H9 (cell line): Measurements from ENCODE around the gene RAI1. TPM values are rescaled to one million over a fixed set of nuclear protein-coding genes. Genes with fewer than 3 reads are reported as not detected.

Experiments used
- DNase-seq: peaks from one replicate; pipeline ENCODE4 v3.0.0-alpha.2; 2017
- H2AFZ ChIP-seq: one replicate; pipeline ENCODE4 v1.6.1; 2013; ENCODE audit warnings: mild to moderate bottlenecking, low read length, control low read depth, moderate library complexity
- H2AK5ac ChIP-seq: 2 replicates; pipeline ENCODE4 v1.6.1; 2013; ENCODE audit warnings: low read length, control low read depth, mixed read lengths; ENCODE audit not compliant: insufficient read length
- H2BK120ac ChIP-seq: one replicate; pipeline ENCODE4 v1.6.1; 2013; ENCODE audit warnings: low read depth, mild to moderate bottlenecking, low read length, control low read depth, inconsistent platforms; ENCODE audit not compliant: poor library complexity, severe bottlenecking
- H2BK12ac ChIP-seq: 2 replicates; pipeline ENCODE4 v1.6.1; 2013; ENCODE audit warnings: low read length, control low read depth, mixed read lengths, low read depth; ENCODE audit not compliant: insufficient read length
- H2BK15ac ChIP-seq: 2 replicates; pipeline ENCODE4 v1.6.1; 2013; ENCODE audit warnings: low read depth, low read length, control low read depth
- H2BK20ac ChIP-seq: one replicate; pipeline ENCODE4 v1.6.1; 2013; ENCODE audit warnings: low read depth, mild to moderate bottlenecking, low read length, control low read depth, inconsistent platforms; ENCODE audit not compliant: poor library complexity, severe bottlenecking
- H2BK5ac ChIP-seq: 2 replicates; pipeline ENCODE4 v1.6.1; 2013; ENCODE audit warnings: low read length, control low read depth, mixed read lengths; ENCODE audit not compliant: insufficient read length
- H3K14ac ChIP-seq: 2 replicates; pipeline ENCODE4 v1.6.1; 2013; ENCODE audit warnings: low read length, control low read depth; ENCODE audit not compliant: insufficient read depth
- H3K18ac ChIP-seq: 2 replicates; pipeline ENCODE4 v1.6.1; 2013; ENCODE audit warnings: low read depth, mild to moderate bottlenecking, mixed read lengths, low read length, control low read depth; ENCODE audit not compliant: insufficient read length
- H3K23ac ChIP-seq: 2 replicates; pipeline ENCODE4 v1.6.1; 2013; ENCODE audit warnings: low read length, control low read depth, mixed read lengths, low read depth; ENCODE audit not compliant: insufficient read length
- H3K23me2 ChIP-seq: 2 replicates; pipeline ENCODE4 v1.6.1; 2013; ENCODE audit warnings: low read depth, mild to moderate bottlenecking, mixed read lengths, low read length, control low read depth; ENCODE audit not compliant: insufficient read length, poor library complexity, severe bottlenecking
- H3K27ac ChIP-seq: 2 replicates; pipeline ENCODE4 v1.5.1; 2013; ENCODE audit warnings: low read length, control low read depth, mixed read lengths, low read depth; ENCODE audit not compliant: insufficient read length
- H3K27me3 ChIP-seq: 2 replicates; pipeline ENCODE4 v1.6.1; 2013; ENCODE audit warnings: low read length, control low read depth, inconsistent platforms; ENCODE audit not compliant: insufficient read depth
- H3K4ac ChIP-seq: 2 replicates; pipeline ENCODE4 v1.6.1; 2013; ENCODE audit warnings: low read depth, mild to moderate bottlenecking, control low read depth, inconsistent platforms, low read length, moderate library complexity
- H3K4me1 ChIP-seq: 2 replicates; pipeline ENCODE4 v1.6.1; 2013; ENCODE audit warnings: low read length, control low read depth, inconsistent platforms; ENCODE audit not compliant: insufficient read depth
- H3K4me2 ChIP-seq: 2 replicates; pipeline ENCODE4 v1.6.1; 2013; ENCODE audit warnings: low read length, control low read depth, mixed read lengths; ENCODE audit not compliant: insufficient read length, insufficient read depth
- H3K56ac ChIP-seq: 2 replicates; pipeline ENCODE4 v1.6.1; 2013; ENCODE audit warnings: low read depth, mild to moderate bottlenecking, mixed read lengths, low read length, control low read depth; ENCODE audit not compliant: insufficient read length
- H3K79me1 ChIP-seq: 2 replicates; pipeline ENCODE4 v1.6.1; 2013; ENCODE audit warnings: low read depth, mild to moderate bottlenecking, moderate library complexity, low read length, control low read depth, inconsistent platforms; ENCODE audit not compliant: insufficient read depth, poor library complexity, severe bottlenecking
- H3K79me2 ChIP-seq: 2 replicates; pipeline ENCODE4 v1.6.1; 2013; ENCODE audit warnings: low read length, control low read depth, inconsistent platforms; ENCODE audit not compliant: insufficient read depth
- H3K9ac ChIP-seq: 2 replicates; pipeline ENCODE4 v1.6.1; 2013; ENCODE audit warnings: low read length, control low read depth, mixed read lengths; ENCODE audit not compliant: insufficient read length; ENCODE audit errors: extremely low read depth
- H3K9me3 ChIP-seq: one replicate; pipeline ENCODE4 v1.6.1; 2013; ENCODE audit warnings: low read depth, low read length, inconsistent platforms; ENCODE audit not compliant: control insufficient read depth
- H3T11ph ChIP-seq: one replicate; pipeline ENCODE4 v1.6.1; 2013; ENCODE audit warnings: mild to moderate bottlenecking, low read length, control low read depth, inconsistent platforms
- H4K20me1 ChIP-seq: one replicate; pipeline ENCODE4 v1.6.1; 2013; ENCODE audit not compliant: control insufficient read depth, insufficient read length, insufficient read depth
- H4K5ac ChIP-seq: 2 replicates; pipeline ENCODE4 v1.6.1; 2013; ENCODE audit warnings: low read depth, mild to moderate bottlenecking, mixed read lengths, low read length, control low read depth; ENCODE audit not compliant: insufficient read length
- H4K8ac ChIP-seq: replicated peaks from 2 replicates; pipeline ENCODE4 v1.6.1; 2013; ENCODE audit warnings: low read length, control low read depth, mixed read lengths, low read depth; ENCODE audit not compliant: insufficient read length
- H4K91ac ChIP-seq: 2 replicates; pipeline ENCODE4 v1.6.1; 2013; ENCODE audit warnings: low read depth, mild to moderate bottlenecking, moderate library complexity, mixed read lengths, low read length, control low read depth; ENCODE audit not compliant: insufficient read length
- H3K27ac Mint-ChIP-seq, 3 experiments: 2 replicates in 2 of 3; 3 replicates in 1 of 3; pipeline ENCODE4 v1.8.0; 2020 to 2021; ENCODE audit warnings: mixed read lengths in 3 of 3, mild to moderate bottlenecking in 1 of 3, moderate library complexity in 1 of 3
- H3K27me3 Mint-ChIP-seq: 2 replicates; pipeline ENCODE4 v1.8.0; 2021; ENCODE audit warnings: low read depth, mild to moderate bottlenecking, moderate library complexity, mixed read lengths
- H3K36me3 Mint-ChIP-seq, 3 experiments: 2 replicates in 2 of 3; 3 replicates in 1 of 3; pipeline ENCODE4 v1.8.0; 2020 to 2021; ENCODE audit warnings: low read depth in 3 of 3, mixed read lengths in 3 of 3; ENCODE audit not compliant: insufficient read depth in 1 of 3
- H3K4me1 Mint-ChIP-seq, 2 experiments: 2 replicates each; pipeline ENCODE4 v1.8.0; 2020; ENCODE audit warnings: mixed read lengths in 2 of 2
- H3K4me3 Mint-ChIP-seq, 2 experiments: 2 replicates in 1 of 2; 3 replicates in 1 of 2; pipeline ENCODE4 v1.8.0; 2020 to 2021; ENCODE audit warnings: mild to moderate bottlenecking in 2 of 2, mixed read lengths in 2 of 2, moderate library complexity in 1 of 2
- H3K9me3 Mint-ChIP-seq, 2 experiments: 2 replicates in 1 of 2; 3 replicates in 1 of 2; pipeline ENCODE4 v1.8.0; 2020; ENCODE audit warnings: mild to moderate bottlenecking in 2 of 2, mixed read lengths in 2 of 2, moderate library complexity in 1 of 2
- CTCF ChIP-seq: fragments of 200-600 bp; sonication (generic); conservative IDR thresholded peaks from 3 replicates; pipeline ENCODE4 v1.8.0; 2021; ENCODE audit warnings: antibody characterized with exemption, mild to moderate bottlenecking
- whole genome bisulfite sequencing: extraction: QIAGEN DNeasy Blood & Tissue Kit; methylation state at CpG from one replicate; pipeline ENCODE4 v1.1.7; 2013; ENCODE audit warnings: missing lambda C conversion rate, low lambda C conversion rate, mixed read lengths; ENCODE audit not compliant: insufficient read length; ENCODE audit errors: extremely low coverage; 5-methylcytosine and 5-hydroxymethylcytosine counted together
- total RNA-seq: library from RNA; stranded (reverse); gene quantifications from 2 replicates; pipeline ENCODE4 v1.2.1, GENCODE V29; 2021

Gene RAI1
- total RNA-seq, 1 experiment from 2014 or later, result 1.5 TPM

GRCh38 chr17:17712268-17712924 lies 31.1 kb downstream of the RAI1 start:
- Histone ChIP-seq H3K9me3 (no peaks in the 10 kb centered on the region), H2BK15ac (no peak overlapping the region), H3K4ac (no peak overlapping the region), H3K79me1 (no peaks in the 10 kb centered on the region), H3T11ph (no peak overlapping the region), H3K23ac (no peak overlapping the region), H4K5ac (no peak overlapping the region), H3K4me2 (no peak overlapping the region), H2BK5ac (no peak overlapping the region), H4K8ac (no peak overlapping the region), H3K9ac (no peak overlapping the region), H2AK5ac (no peak overlapping the region), H4K91ac (no peak overlapping the region), H3K79me2 (no peaks in the 10 kb centered on the region), H3K27me3 (peaks cover 11% of the 10 kb centered on the region; the same call in 1 of the 2 replicates), H2BK120ac (no peak overlapping the region), H2BK20ac (no peak overlapping the region), H4K20me1 (no peaks in the 10 kb centered on the region), H3K23me2 (no peaks in the 10 kb centered on the region), H2AFZ (no peak overlapping the region), H3K14ac (no peak overlapping the region), H3K4me1 (peaks cover 3% of the 10 kb centered on the region; the same call in 1 of the 2 replicates), H2BK12ac (no peak overlapping the region), H3K56ac (no peak overlapping the region), H3K18ac (no peak overlapping the region), H3K27ac (no peak overlapping the region)
- no peaks in the 10 kb centered on the region for H3K9me3 Mint-ChIP-seq
- WGBS, result no CpG with 5 or more reads among the region's 5 CpGs
- no peak overlapping the region for H3K27ac Mint-ChIP-seq
- no peak for TF ChIP-seq CTCF
- DNase-seq, result no peak
- peak overlapping the region in 1 of 2 experiments; percentile 31; a peak in 1 of 5 replicates for H3K4me3 Mint-ChIP-seq
- peaks cover 89% of the 10 kb centered on the region for H3K27me3 Mint-ChIP-seq
- peaks cover 30 to 54% of the 10 kb centered on the region in 2 experiments for H3K4me1 Mint-ChIP-seq
- no peaks in the 10 kb centered on the region for H3K36me3 Mint-ChIP-seq
